NOMO-1 treated with dmso at 0.1 percent for 144 hours (cell line): ENCODE data around the gene DHX35.
"Not testable (repeated sequence)": the region's sequence is repeated elsewhere in the genome, so short reads cannot be mapped to it uniquely, and the experiment has no call there.

Experiments used
- DNase-seq: peaks from one replicate; lab custom pipeline; 2025; ENCODE audit not compliant: unreplicated experiment; lab: John Stamatoyannopoulos, UW

DHX35 gene

GRCh38 chr20:38975539-38976120 lies 13.5 kb downstream of the DHX35 start:
- DNase-seq: no peak

DNA sequence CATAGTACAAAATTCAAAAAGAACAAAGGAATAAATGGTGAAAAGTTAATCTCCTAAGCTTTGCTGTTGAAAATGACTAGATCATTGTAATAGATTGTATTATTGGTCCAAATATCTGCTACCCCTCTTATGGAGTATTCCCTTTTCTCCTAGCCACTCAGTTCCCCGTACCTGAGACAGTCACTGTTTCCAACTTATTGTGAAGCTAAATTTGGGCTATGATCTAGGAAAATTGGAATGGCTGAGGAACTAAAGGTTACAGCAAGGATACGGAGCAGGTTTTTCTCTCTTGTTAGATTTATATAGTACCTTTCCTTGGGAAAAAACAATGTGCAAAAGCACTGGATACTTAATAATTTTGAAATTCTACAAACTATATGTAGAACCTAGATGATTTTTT lies 17.3 kb downstream of the DHX35 start:
- DNase-seq: no peak

- no peak for DNase-seq
Observed at GRCh38 chr20:38979842-38980241, 17.7 kb downstream of the DHX35 start.

GRCh38 chr20:38982291-38982690 lies 20.1 kb downstream of the DHX35 start:
- no peak for DNase-seq

- DNase-seq: no peak
Observed at GRCh38 chr20:38985060-38985459, 22.9 kb downstream of the DHX35 start.

GRCh38 chr20:38985603-38986170 lies 23.5 kb downstream of the DHX35 start:
- DNase-seq: no peak

GRCh38 chr20:38986663-38987062 lies 24.5 kb downstream of the DHX35 start:
- no peak for DNase-seq

DNA sequence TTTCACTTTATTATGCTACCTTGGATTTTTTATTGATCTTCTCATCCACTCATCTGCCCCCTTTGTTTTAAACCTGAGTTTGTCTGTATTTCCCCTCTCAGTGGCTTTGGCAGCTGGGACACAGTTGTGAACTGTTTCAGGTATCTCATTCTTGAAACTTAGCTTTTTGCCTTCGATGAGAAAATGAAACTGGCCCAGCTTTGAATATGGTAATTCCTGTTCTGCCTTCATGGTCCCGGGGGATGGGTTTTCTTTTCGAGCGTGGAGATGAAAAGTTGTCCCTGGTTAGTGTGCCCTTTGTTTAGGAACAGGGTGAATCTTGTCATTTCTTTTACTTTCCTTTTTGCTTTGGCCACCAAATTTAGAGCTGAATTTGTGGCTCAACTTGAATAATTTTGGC lies 25.6 kb downstream of the DHX35 start:
- no peak for DNase-seq

DNA sequence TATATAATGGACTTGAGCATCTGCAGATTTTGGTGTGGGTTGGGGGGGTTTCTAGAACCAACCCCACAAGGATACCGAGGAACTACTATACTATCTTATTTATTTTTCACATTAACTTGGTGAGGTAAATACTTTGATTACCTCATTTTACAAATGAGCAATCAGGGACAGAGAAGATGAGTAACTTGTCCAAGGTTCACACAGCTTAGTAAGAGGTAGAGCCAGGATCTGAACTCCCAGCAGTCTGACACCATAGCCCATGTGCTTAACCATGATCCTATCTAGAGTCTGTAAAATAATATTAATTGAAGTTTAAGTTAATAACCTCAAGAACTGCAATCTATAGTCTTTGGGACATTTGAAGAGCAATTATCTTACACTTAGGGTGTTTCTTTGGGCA lies 28.6 kb downstream of the DHX35 start:
- DNase-seq: no peak

DNA sequence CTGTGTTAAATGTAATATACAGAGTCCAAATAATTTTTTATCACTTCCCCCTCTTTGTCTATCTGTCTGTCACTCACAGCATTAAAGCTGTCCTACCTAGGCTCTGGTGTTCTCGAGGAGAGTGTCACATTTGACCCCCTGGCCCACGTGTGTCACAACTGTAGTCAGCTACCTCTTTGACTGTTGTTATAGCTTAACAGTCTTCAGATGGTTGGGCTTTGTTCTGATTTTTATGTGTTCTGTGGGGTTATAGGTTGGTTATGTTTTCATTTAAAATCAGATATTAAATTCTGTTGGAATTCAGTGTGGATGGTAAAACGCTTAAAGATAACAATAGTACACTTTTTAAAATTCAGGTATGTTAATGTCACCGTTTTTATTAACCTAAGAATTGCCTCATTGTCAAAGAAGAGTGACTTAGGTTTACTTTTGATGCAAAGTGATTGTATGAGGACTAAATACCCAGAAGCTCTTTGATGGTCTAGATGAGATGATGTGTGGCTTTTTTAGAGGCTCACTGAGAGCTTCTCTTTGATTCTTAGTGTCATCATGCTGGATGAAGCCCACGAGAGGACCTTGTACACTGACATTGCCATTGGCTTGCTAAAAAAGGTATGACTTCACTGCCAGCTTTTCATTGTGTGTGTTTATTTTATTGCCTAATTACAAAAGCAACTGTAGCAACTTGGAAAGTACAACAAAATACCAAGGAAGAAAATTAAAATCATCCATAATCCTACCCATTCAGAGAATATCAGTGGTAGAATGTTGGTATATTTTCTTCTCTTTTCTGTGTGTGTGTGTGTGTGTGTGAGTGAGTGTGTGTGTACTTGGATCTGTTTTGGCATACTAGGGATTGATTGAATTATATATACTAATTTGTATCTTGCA lies 29.9 kb downstream of the DHX35 start:
- DNase-seq: no peak

GRCh38 chr20:38995536-38996044 lies 33.4 kb downstream of the DHX35 start:
- no peak for DNase-seq

GRCh38 chr20:38996866-38997265 lies 34.7 kb downstream of the DHX35 start:
- not testable (repeated sequence) for DNase-seq

DNA sequence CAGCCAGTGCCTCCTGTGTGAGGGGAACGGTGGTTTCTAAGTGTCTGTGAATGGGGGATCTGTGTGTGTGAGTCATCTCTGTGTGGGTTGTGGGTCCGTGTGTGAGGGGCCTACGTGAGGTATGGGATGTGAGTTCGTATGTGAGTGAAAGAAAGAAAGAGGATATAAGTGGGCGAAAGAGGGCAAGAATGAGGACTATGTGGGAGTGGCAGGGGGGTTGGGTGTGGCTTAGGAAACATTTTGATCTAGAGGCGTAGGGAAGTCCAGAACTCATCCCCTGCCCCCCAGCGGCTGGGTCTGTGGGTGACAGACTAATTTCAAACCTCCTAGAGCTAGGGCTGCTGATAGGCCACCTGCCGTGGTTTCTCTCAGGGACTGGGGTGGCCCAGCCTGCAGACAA lies 35.5 kb downstream of the DHX35 start:
- no peak for DNase-seq

- DNase-seq: no peak
Observed at GRCh38 chr20:38999217-38999616, 37.1 kb downstream of the DHX35 start.

- no peak for DNase-seq
Observed at GRCh38 chr20:38999965-39000910, 38.1 kb downstream of the DHX35 start.

GRCh38 chr20:39004508-39004907 lies 42.4 kb downstream of the DHX35 start:
- no peak for DNase-seq

GRCh38 chr20:39009348-39009747 lies 47.2 kb downstream of the DHX35 start:
- DNase-seq: no peak

GRCh38 chr20:39010496-39010895 lies 48.4 kb downstream of the DHX35 start:
- DNase-seq: no peak

DNA sequence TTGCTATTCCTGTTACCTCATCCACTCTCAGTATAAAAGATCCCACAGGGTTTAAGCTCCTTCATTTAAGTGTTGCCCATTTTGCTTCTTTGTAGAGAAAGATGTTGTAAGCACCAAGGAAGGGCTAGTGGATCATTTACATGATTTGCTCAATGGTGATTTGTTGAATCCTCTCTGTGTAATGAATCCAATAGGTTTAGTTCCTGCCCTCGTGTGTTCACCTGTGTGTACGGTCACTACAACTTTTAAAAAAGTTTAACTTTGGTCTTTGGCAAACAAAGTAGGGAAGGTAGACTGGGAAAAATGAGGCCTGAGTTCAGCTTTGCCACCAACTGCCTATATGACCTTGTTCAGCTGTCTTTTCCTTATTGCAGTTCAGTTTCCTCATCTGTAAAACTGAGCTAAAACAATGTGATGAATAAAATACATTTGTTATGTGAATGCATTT lies 51.5 kb downstream of the DHX35 start:
- no peak for DNase-seq

DNA sequence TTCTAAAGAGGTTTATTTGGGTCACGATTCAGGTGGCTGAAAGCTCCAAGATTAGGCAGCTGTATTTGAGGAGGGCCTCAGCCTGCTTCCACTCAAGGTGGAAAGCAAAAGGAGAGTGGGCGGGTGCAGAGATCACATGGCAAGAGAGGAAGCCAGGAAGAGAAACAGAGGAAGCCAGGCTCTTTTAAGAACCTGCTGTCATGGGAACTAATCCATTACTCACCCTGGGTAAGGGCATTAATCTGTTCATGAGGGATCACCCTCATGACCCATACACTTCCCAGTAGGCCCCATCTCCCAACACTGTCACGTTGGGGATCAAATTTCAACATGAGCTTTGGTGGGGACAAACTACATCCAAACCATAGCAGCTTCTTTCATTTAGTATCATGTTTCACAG lies 53.9 kb downstream of the DHX35 start:
- DNase-seq: no peak

DNA sequence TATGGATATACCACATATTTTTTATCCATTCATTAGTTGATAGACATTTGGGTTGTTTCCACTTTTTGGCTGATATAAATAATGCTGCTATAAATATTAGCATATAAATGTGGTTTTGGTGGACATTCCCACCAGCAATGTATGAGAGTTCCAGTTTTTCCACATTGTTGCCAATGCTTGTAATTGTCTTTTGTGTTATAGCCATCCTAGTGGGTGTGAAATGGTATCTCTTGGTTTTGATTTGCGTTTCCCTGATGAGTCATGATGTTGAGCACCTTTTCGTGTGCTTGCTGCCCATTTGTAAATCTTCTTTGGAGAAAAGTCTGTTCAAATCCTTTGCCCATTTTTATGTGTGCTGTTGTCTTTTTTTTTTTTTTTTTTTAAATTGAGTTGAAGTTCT lies 54.4 kb downstream of the DHX35 start:
- no peak for DNase-seq
